Thyroid gland (tissue), 4 donors: Measurements from ENCODE around the gene KLHDC4.

Experiments
- POLR2A ChIP-seq, 2 donors: fragments of 450-650 bp; IDR thresholded peaks; one replicate each; pipeline ENCODE4 v1.6.1; 2017; ENCODE audit warnings: antibody characterized with exemption in 2 of 2, mild to moderate bottlenecking in 2 of 2, moderate library complexity in 1 of 2
- TF ChIP-seq, protein P1 (sequence below), 6 experiments: fragments of 200-600 bp in 3 of 6; fragments of 450-650 bp in 3 of 6; sonication (generic) in 3 of 6; IDR thresholded peaks; one replicate each; pipeline ENCODE4 v1.5.1; 2016 to 2019; ENCODE audit warnings: antibody characterized with exemption in 6 of 6, mild to moderate bottlenecking in 2 of 6, inconsistent platforms in 1 of 6, moderate library complexity in 1 of 6

DNA sequence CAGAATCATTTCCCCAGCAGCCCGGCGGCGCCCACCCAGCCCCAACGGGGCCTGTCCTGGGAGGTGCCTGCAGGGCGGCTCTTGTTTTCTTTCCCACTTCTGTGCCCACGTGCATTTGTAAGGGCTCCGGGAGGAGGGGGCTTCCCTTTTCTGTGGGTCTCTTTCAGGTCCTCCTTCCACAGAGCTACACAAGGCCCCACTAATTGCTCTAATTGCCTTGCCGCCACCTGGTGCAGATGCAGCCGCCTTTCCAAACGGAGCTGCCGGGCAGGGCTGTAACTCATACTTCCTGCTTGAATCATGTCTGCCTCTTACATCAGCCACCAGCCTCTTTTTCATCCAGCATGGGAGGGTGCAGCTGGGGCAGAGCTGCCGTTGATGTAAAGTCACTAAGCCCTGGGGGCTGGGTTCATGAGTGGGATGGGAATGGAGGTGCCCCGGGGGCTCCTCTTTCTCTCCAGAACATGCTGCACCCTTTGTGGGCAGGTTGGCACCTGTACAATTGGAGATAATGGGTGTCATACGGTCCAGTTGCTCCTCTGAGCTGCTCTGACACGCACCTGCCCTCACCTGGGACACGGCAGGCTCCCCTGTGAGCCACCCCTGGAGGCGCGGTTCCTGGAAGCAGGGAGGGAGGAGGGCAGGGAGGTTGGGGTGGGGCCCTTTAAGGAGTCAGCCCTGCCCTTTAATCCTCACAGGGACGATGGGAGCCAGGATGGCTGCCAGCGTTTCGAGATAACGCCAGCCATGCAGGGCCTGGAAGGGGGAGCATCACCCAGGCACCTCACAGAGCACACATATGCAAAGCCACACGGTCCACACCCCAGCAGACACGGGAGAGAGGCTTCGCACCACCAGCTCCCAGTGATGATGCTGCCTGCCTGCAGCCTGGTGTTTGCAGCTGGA, 41.1 kb upstream of the KLHDC4 start:
- TF ChIP-seq, protein P1, sequence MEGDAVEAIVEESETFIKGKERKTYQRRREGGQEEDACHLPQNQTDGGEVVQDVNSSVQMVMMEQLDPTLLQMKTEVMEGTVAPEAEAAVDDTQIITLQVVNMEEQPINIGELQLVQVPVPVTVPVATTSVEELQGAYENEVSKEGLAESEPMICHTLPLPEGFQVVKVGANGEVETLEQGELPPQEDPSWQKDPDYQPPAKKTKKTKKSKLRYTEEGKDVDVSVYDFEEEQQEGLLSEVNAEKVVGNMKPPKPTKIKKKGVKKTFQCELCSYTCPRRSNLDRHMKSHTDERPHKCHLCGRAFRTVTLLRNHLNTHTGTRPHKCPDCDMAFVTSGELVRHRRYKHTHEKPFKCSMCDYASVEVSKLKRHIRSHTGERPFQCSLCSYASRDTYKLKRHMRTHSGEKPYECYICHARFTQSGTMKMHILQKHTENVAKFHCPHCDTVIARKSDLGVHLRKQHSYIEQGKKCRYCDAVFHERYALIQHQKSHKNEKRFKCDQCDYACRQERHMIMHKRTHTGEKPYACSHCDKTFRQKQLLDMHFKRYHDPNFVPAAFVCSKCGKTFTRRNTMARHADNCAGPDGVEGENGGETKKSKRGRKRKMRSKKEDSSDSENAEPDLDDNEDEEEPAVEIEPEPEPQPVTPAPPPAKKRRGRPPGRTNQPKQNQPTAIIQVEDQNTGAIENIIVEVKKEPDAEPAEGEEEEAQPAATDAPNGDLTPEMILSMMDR (IDR thresholded peaks at IDR 0.05), result no peak
- TF ChIP-seq POLR2A (IDR thresholded peaks at IDR 0.05), result no peak
